Uterus (tissue), 2 donors: ENCODE measurements around the gene RAB18.

ENCODE experiments used
- CTCF ChIP-seq, 4 experiments: fragments of 200-600 bp in 2 of 4; fragments of 450-650 bp in 2 of 4; sonication (generic) in 2 of 4; IDR thresholded peaks; one replicate each; pipeline ENCODE4 v1.5.1; 2016 to 2019; ENCODE audit warnings: antibody characterized with exemption in 4 of 4, mild to moderate bottlenecking in 2 of 4, moderate library complexity in 1 of 4
- POLR2A ChIP-seq, 2 donors: fragments of 450-650 bp; IDR thresholded peaks; one replicate each; pipeline ENCODE4 v1.6.1; 2016; ENCODE audit warnings: antibody characterized with exemption in 2 of 2, mild to moderate bottlenecking in 1 of 2, moderate library complexity in 1 of 2

GRCh38 chr10:27496137-27496536, 8.0 kb upstream of the RAB18 start:
- no peak for TF ChIP-seq CTCF (IDR thresholded peaks at IDR 0.05)
- TF ChIP-seq POLR2A (IDR thresholded peaks at IDR 0.05): no peak
